Lung (tissue), 12 donors: ENCODE measurements around the gene PPP4C. TPM values are rescaled to one million over a fixed set of nuclear protein-coding genes. Genes with fewer than 3 reads are reported as not detected.

Experiments
- ATAC-seq: fragments of 200-7000 bp; cut with Tn5 transposase; one replicate; pipeline ENCODE4 v1.9.1; 2020; ENCODE audit warnings: moderate number of reproducible peaks; ENCODE audit not compliant: insufficient read depth, low FRiP score
- DNase-seq, 3 donors: peaks; one replicate each; pipeline ENCODE4 v3.0.0-alpha.2; 2013 to 2017
- H3K27ac ChIP-seq, 2 donors: one replicate each; pipeline ENCODE4 v1.5.1; 2013; ENCODE audit warnings: mild to moderate bottlenecking in 2 of 2, moderate library complexity in 2 of 2, control low read depth in 1 of 2, inconsistent platforms in 1 of 2, low read depth in 1 of 2, low read length in 1 of 2
- H3K27me3 ChIP-seq, 3 donors: one replicate each; pipeline ENCODE4 v1.5.1; 2013; ENCODE audit warnings: low read length in 2 of 3; ENCODE audit not compliant: control insufficient read depth in 3 of 3, insufficient read depth in 3 of 3
- H3K36me3 ChIP-seq, 4 donors: one replicate each; pipeline ENCODE4 v1.5.1; 2013; ENCODE audit warnings: low read length in 4 of 4, mild to moderate bottlenecking in 1 of 4, moderate library complexity in 1 of 4; ENCODE audit not compliant: control insufficient read depth in 4 of 4, insufficient read depth in 4 of 4
- H3K4me1 ChIP-seq, 5 donors: one replicate each; pipeline ENCODE4 v1.5.1; 2013; ENCODE audit warnings: low read length in 5 of 5, mild to moderate bottlenecking in 2 of 5, moderate library complexity in 1 of 5; ENCODE audit not compliant: control insufficient read depth in 5 of 5, insufficient read depth in 5 of 5
- H3K4me3 ChIP-seq: one replicate; pipeline ENCODE4 v1.5.1; 2013; ENCODE audit warnings: mild to moderate bottlenecking, control low read depth, moderate library complexity
- H3K9ac ChIP-seq, 2 donors: one replicate each; pipeline ENCODE4 v1.5.1; 2013; ENCODE audit warnings: low read length in 2 of 2, control low read depth in 1 of 2; ENCODE audit not compliant: insufficient read depth in 1 of 2
- H3K9me3 ChIP-seq, 4 donors: one replicate each; pipeline ENCODE4 v1.5.1; 2013; ENCODE audit warnings: low read length in 3 of 4, mild to moderate bottlenecking in 1 of 4, moderate library complexity in 1 of 4; ENCODE audit not compliant: control insufficient read depth in 4 of 4, insufficient read depth in 3 of 4
- CTCF ChIP-seq: IDR thresholded peaks from 2 replicates; pipeline ENCODE4 v1.5.1; 2012; ENCODE audit warnings: mild to moderate bottlenecking; ENCODE audit errors: control extremely low read depth, extremely low read depth
- WGBS, 2 donors: extraction: QIAGEN DNeasy Blood & Tissue Kit; methylation state at CpG; one replicate each; pipeline ENCODE4 v1.1.7; 2013; 5-methylcytosine and 5-hydroxymethylcytosine counted together
- polyA plus RNA-seq, 2 donors: library from polyadenylated mRNA; stranded (reverse); fragments of 200-250 nt; gene quantifications; one replicate each; pipeline ENCODE4 v1.2.1, GENCODE V29; 2013
- total RNA-seq, 2 donors: library from RNA; depleted of rRNA in 1 of 2; stranded (reverse); fragments of >200 nt in 1 of 2; gene quantifications; one replicate each; pipeline ENCODE4 v1.2.1, GENCODE V29; 2014 to 2021
- donor health status: control.
- donor health status: control.
- donor health status: Bipolar disorder and iron deficiency.
- donor health status: healthy.
- donor health status: DM: yes; HTN: yes; CAD: no.

The PPP4C gene
- total and polyA plus RNA-seq, 4 donors, result 51.7 to 143 (median 102) TPM

GRCh38 chr16:30115238-30115637 lies 39.4 kb downstream of the PPP4C start:
- Histone ChIP-seq H3K27me3 (no peaks in the 10 kb centered on the region), H3K36me3 (peaks cover 0 to 51% (median 32%) of the 10 kb centered on the region in 4 donors), H3K9me3 (no peaks in the 10 kb centered on the region), H3K4me1 (peaks cover 0 to 3% (median 0%) of the 10 kb centered on the region in 5 donors), H3K9ac (no peak overlapping the region), H3K27ac (peak overlapping the region in 1 of 2 donors; percentile 32), H3K4me3 (no peak overlapping the region)
- no peak for TF ChIP-seq CTCF
- ATAC-seq, result peak; percentile 56
- DNase-seq, result no peak
- 70 to 84% methylated on average over 7 of the region's 7 CpGs for WGBS, 2 donors

- Histone ChIP-seq H3K9ac (no peak overlapping the region), H3K4me3 (no peak overlapping the region), H3K9me3 (no peaks in the 10 kb centered on the region), H3K27ac (no peak overlapping the region), H3K4me1 (peaks cover 0 to 7% (median 2%) of the 10 kb centered on the region in 5 donors), H3K27me3 (no peaks in the 10 kb centered on the region), H3K36me3 (peaks cover 0 to 51% (median 34%) of the 10 kb centered on the region in 4 donors)
- DNase-seq (no peak), ATAC-seq (no peak)
- 92 to 97% methylated on average over 16 of the region's 16 CpGs for WGBS, 2 donors
- no peak for TF ChIP-seq CTCF
Measured at GRCh38 chr16:30116291-30117207, 40.8 kb downstream of the PPP4C start.

- Histone ChIP-seq H3K4me3 (no peak overlapping the region), H3K27me3 (no peaks in the 10 kb centered on the region), H3K27ac (no peak overlapping the region), H3K4me1 (peaks cover 0 to 7% (median 7%) of the 10 kb centered on the region in 5 donors), H3K36me3 (peaks cover 0 to 44% (median 31%) of the 10 kb centered on the region in 4 donors), H3K9me3 (no peaks in the 10 kb centered on the region), H3K9ac (no peak overlapping the region)
- no peak for DNase-seq
- TF ChIP-seq CTCF, result no peak
- 95 to 98% methylated on average over 10 of the region's 10 CpGs for WGBS, 2 donors
- no peak for ATAC-seq
Measured at GRCh38 chr16:30117768-30118167, 42.0 kb downstream of the PPP4C start.
